Measurements from ENCODE around the gene TMEM272. TPM values are rescaled to one million over a fixed set of nuclear protein-coding genes. Genes with fewer than 3 reads are reported as not detected.

TMEM272 gene
- total RNA-seq, 1 donor = not detected

- no peak for TF ChIP-seq CTCF (IDR thresholded peaks at IDR 0.05; ENCODE audit: insufficient read depth, low read depth, low read length)
- DNase-seq (ENCODE audit: low read depth) = no peak
- no peak overlapping the region for H3K4me3 ChIP-seq (ENCODE audit: low read depth, low read length)
Observed at GRCh38 chr13:51770681-51771417, 74.1 kb downstream of the TMEM272 start.

- no peak for DNase-seq (ENCODE audit: low read depth)
- no peak for TF ChIP-seq CTCF (IDR thresholded peaks at IDR 0.05; ENCODE audit: insufficient read depth, low read depth, low read length)
- H3K4me3 ChIP-seq (ENCODE audit: low read depth, low read length) = no peak overlapping the region
Observed at GRCh38 chr13:51770160-51770559, 74.8 kb downstream of the TMEM272 start.

- H3K4me3 ChIP-seq (ENCODE audit: low read depth, low read length) = no peak overlapping the region
- peak; percentile 29 for DNase-seq (ENCODE audit: low read depth)
- no peak for TF ChIP-seq CTCF (IDR thresholded peaks at IDR 0.05; ENCODE audit: insufficient read depth, low read depth, low read length)
Observed at GRCh38 chr13:51769455-51770127, 75.4 kb downstream of the TMEM272 start.

- DNase-seq (ENCODE audit: low read depth) = no peak
- no peak for TF ChIP-seq CTCF (IDR thresholded peaks at IDR 0.05; ENCODE audit: insufficient read depth, low read depth, low read length)
- H3K4me3 ChIP-seq (ENCODE audit: low read depth, low read length) = no peak overlapping the region
Observed at GRCh38 chr13:51768976-51769375, 76.0 kb downstream of the TMEM272 start.

GRCh38 chr13:51768378-51768921 lies 76.5 kb downstream of the TMEM272 start:
- DNase-seq (ENCODE audit: low read depth) = no peak
- no peak overlapping the region for H3K4me3 ChIP-seq (ENCODE audit: low read depth, low read length)
- TF ChIP-seq CTCF (IDR thresholded peaks at IDR 0.05; ENCODE audit: insufficient read depth, low read depth, low read length) = no peak

- no peak overlapping the region for H3K4me3 ChIP-seq (ENCODE audit: low read depth, low read length)
- TF ChIP-seq CTCF (IDR thresholded peaks at IDR 0.05; ENCODE audit: insufficient read depth, low read depth, low read length) = no peak
- no peak for DNase-seq (ENCODE audit: low read depth)
Observed at GRCh38 chr13:51767100-51767499, 77.9 kb downstream of the TMEM272 start.
